GM21360 (cell line): ENCODE results near the gene NELL1.
"Not testable (repeated sequence)": the region's sequence is repeated elsewhere in the genome, so short reads cannot be mapped to it uniquely, and the experiment has no call there.

Experiments used
- ATAC-seq: cut with Tn5 transposase; IDR thresholded peaks from one replicate; pipeline ENCODE4 v1.9.1; 2021; ENCODE audit warnings: mild to moderate bottlenecking, moderate library complexity; ENCODE audit not compliant: unreplicated experiment

NELL1 gene

DNA sequence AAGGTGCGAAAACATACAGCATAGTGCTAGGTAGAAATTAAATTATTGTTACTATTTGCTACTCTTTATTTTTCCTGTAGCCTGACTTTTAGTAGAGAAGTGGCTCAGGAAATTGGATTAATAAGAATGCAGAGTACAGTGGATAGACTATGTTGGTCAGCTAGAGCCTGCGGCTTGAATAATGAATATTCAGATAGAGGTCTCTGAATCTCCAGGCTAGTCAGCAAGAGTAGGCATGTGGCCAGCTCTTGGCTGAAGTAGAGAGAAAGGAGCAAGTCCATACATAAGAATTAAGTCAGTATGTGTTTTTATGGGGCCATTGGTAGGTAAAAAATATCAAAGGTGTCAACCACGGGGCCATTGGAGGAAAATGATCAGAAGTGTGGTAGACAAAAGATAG, 413.5 kb downstream of the NELL1 start:
- ATAC-seq, result no peak

DNA sequence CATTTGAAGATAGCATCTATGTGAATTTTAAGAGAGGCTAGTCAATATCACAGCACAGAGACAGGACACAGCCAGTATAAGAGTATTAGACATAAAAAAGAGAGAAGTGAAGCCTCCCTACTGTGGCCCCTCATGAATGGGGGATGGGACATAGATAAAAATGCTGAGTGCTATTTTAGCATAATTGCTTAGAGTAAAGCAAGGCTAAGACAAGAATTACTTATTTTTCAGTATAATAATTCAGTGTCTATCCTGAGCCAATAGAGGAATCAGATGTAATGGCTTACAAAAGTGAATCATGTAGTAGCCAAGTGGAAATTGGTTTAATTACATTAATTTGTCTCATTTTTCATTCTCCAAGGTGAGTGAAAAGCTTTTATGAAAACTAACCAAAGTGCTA, 419.5 kb downstream of the NELL1 start:
- ATAC-seq, result no peak

DNA sequence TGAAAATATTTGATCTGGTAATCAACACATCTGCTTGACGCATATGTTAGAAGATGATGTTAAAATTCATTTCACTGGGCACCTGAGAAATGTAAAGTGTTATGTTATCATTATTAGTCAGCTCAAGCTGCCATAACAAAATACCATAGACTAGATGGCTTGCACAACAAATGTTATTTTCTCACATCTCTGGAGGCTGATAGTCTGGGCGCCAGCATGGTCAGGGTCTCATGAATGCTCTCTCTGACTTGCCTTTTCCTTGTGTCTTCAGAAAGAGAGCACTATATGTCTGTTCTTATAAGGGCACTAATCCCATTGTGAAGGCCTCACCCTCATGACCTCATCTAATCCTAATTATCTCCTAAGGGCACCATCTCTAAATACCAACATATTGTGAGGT, 435.3 kb downstream of the NELL1 start:
- ATAC-seq, result no peak

- no peak for ATAC-seq
Measured at GRCh38 chr11:21105196-21105917, 436.0 kb downstream of the NELL1 start.

GRCh38 chr11:21109341-21109740, 440.0 kb downstream of the NELL1 start:
- no peak for ATAC-seq

DNA sequence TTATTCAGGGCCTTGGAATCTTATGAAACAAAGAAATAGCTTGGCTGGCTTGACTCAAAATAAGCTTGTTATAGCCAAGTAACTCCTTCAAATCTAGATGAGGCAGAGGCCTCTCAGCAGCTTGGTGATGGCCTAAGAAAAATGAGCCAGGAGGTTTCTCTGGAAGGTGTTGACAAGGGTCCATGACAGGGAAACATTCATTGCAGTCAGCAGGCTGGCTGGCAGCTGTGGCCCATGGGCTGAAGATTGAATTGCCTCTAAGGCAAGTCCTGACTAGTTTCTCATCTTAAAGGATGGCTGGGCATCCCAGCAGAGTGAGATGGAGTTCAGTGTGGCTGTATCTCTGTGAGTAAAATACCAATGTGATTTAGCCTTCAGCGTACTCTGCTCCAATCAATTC, 441.0 kb downstream of the NELL1 start:
- no peak for ATAC-seq

DNA sequence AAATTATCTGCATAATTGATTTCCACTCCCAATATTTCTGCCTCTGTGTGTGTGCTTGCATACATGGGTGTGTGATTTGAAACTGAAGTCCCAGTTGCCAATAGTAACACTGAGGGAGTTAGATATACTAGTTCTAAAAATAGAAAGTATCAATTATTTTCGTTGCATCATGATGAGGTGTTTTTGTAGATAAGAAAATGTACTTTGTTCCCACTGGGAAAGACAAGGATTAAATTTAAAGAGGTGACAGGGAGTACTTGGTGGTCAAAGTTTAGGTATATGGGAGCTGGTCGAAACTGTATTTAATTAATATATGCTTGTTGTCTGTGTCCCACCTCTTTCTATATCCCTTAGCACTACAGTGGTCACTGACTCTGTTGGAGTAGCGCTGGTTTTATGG, 444.5 kb downstream of the NELL1 start:
- ATAC-seq, result no peak

GRCh38 chr11:21116009-21116408, 446.6 kb downstream of the NELL1 start:
- ATAC-seq, result no peak

DNA sequence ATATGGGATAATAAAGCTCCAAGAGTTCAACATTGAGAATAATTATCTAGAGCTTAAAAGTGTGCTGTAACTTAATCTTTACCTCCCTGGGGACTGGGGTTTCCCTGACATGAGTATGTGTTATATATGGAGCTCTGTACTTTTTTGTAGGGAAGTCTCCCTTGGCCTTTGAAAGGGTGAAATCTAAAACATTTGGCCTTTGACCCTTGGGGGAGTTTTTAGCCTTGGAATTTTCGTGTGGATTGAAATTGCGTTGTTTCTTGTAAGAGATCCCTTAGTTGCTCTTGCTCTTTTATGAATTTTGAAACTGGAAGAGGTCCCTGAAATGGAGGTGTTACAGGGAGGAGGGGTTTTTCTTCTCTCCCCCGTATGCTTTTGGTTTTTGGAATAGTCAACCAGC, 450.0 kb downstream of the NELL1 start:
- ATAC-seq, result no peak

DNA sequence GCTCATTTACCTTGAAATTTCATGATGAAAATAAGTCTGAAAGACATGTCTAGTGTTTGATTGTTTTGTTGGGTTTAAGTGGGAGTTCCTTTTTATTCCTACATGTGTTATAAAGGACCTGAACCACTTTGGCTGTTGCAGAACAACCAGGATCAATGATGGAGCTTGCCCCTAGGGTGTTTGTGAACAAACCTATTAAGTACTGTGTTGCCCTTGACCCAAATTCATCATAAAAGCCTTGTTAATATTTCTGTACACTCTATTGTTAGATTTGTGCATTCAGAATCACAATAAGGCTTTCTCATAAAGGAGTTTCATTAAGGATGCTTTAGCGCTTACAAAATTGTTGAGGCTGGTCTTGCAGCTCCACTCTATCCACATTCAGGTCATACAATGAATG, 452.6 kb downstream of the NELL1 start:
- no peak for ATAC-seq

DNA sequence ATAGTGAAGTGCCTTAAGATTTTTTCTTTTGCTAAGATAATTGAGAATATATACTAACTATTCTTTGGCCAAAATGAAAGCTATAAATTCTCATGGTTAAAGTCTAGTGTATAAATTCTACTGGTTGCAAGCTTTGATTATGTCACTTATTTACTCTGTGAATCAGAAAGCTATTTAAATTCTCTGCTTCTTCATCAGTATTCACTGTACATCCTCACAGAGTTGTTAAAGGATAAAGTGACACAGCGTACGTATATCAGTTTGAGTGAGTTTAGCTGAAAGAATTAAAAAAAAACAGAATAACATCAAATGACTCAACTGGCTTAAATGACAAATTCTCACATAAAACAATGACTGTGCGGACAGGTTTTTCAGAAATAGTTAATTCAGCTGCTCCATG, 453.1 kb downstream of the NELL1 start:
- ATAC-seq, result no peak

DNA sequence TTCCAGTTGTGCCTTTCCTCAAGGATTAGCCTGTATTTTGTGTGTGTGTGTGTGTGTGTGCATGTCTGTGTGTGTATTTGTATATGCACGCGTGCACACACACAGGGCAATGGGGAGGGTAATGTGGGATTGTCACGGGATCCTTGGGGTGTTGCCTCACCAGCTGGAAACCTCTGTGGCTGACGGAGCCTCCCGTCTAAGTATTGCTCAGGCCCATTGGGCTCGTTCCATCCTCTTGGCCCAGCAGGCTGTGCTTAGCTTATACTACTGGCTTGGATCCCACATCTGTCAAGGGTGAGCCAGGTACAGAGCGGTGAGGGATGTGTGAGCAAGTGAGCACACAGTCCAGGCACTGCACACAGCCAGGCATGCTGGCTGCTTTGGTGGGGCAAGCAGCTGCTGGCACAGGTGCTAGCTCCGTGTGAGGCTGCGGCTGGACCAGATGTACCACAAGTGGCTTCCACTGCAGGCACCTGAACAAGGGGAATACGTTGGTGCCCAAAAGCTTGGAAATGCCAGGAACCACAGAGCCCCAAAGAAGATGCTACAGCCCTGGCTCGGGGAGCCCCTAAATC, 462.8 kb downstream of the NELL1 start:
- no peak for ATAC-seq

- ATAC-seq, result no peak
Measured at GRCh38 chr11:21133244-21133643, 463.9 kb downstream of the NELL1 start.

GRCh38 chr11:21133722-21134121, 464.3 kb downstream of the NELL1 start:
- no peak for ATAC-seq

- no peak for ATAC-seq
Measured at GRCh38 chr11:21137803-21138202, 468.4 kb downstream of the NELL1 start.

DNA sequence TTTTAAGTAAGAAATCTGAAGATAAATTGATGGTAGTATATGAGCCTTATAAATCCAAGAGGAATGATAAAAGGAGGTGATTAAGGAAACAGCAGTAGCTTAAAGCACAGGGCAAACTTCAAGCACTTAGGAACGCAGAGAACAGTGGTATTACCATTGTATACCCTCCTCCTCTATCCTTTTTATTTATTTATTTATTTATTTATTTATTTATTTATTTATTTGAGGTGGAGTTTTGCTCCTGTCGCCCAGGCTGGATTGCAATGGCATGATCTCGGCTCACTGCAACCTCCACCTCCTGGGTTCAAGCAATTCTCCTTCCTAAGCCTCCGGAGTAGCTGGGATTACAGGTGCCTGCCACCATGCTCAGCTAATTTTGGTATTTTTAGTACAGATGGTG, 472.2 kb downstream of the NELL1 start:
- ATAC-seq, result not testable (repeated sequence)

DNA sequence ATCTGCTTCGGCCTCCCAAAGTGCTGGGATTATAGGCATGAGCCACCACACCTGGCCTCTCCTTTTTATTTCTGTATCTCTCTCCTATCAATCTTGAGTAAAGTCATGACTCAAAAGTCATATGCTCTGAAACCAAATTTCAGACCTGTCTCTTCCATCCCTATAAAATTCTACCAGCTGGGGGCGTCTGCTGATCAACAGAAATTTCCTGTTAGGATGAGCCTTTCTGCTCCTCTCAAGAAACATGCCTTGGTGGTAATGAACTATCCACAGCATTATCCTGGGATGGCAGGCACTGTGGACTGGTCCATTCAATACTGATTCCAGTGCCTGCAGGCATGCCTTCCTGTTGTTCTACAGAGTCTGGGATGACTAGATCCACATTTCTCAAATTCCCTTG, 472.6 kb downstream of the NELL1 start:
- ATAC-seq, result no peak

DNA sequence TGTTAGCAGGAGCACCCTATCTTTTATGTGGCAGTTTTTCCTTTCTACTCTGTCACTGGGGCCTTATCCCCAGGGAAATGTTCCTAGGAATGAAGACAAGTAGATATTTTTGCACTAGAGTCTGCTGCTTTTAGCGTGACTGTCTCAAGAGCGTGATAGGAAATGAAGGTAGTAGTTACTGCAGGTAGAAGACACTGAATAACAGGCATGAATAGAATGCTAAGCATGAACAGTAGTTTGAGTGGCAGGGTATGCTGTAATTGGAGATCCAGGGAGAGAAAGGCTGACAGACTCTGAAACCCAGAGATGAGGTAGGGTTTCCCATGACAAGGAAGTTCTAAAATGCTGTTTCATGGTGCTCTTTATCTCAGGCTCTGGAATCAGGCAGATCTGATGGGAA, 475.1 kb downstream of the NELL1 start:
- ATAC-seq, result no peak

- no peak for ATAC-seq
Measured at GRCh38 chr11:21148376-21148775, 479.0 kb downstream of the NELL1 start.

- no peak for ATAC-seq
Measured at GRCh38 chr11:21160140-21160539, 490.8 kb downstream of the NELL1 start.

DNA sequence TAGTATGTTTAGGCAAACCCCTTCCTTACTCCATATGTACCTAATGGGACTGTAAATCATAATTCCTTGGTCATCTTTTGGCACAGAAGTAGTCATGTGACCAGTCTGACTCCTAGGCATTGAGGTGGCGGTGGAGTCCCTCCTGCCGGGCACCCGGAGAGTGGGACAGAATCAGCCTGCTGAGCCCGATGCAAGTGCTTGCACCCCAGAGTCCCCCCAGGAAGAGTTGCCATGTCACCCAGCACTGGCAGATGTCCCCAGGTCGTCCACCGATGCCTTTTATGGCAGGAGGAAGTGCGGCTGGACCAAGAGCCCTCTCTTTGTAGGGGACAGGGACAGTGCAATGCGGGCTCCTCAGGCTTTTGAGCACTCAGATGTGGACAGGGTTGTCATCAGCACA, 500.3 kb downstream of the NELL1 start:
- ATAC-seq, result no peak

GRCh38 chr11:21173476-21173875, 504.1 kb downstream of the NELL1 start:
- ATAC-seq, result no peak

GRCh38 chr11:21174781-21175180, 505.4 kb downstream of the NELL1 start:
- ATAC-seq, result no peak
